GM19035 (cell line): Measurements from ENCODE around the gene CALR3.
"Not testable (repeated sequence)": the region's sequence is repeated elsewhere in the genome, so short reads cannot be mapped to it uniquely, and the experiment has no call there.

Experiments used
- ATAC-seq: cut with Tn5 transposase; IDR thresholded peaks from one replicate; pipeline ENCODE4 v1.9.1; 2021; ENCODE audit not compliant: unreplicated experiment

The CALR3 gene

GRCh38 chr19:16497042-16497441 is 1.1 kb upstream of the CALR3 start:
- ATAC-seq, result no peak

GRCh38 chr19:16496613-16496983 is 631 bp upstream of the CALR3 start:
- no peak for ATAC-seq

GRCh38 chr19:16486476-16486875 is 9.5 kb downstream of the CALR3 start:
- not testable (repeated sequence) for ATAC-seq

- no peak for ATAC-seq
Measured at GRCh38 chr19:16482745-16483144, 13.2 kb downstream of the CALR3 start.

- ATAC-seq, result no peak
Measured at GRCh38 chr19:16477311-16477710, 18.7 kb downstream of the CALR3 start.

GRCh38 chr19:16476401-16476800 is 19.6 kb downstream of the CALR3 start:
- ATAC-seq, result no peak

GRCh38 chr19:16473875-16474392 is 22.0 kb downstream of the CALR3 start:
- no peak for ATAC-seq

GRCh38 chr19:16472992-16473391 is 23.0 kb downstream of the CALR3 start:
- no peak for ATAC-seq

- ATAC-seq, result not testable (repeated sequence)
Measured at GRCh38 chr19:16472559-16472899, 23.4 kb downstream of the CALR3 start.

GRCh38 chr19:16470911-16471811 is 24.8 kb downstream of the CALR3 start:
- ATAC-seq, result peak; percentile 34

- no peak for ATAC-seq
Measured at GRCh38 chr19:16470541-16470910, 25.4 kb downstream of the CALR3 start.

GRCh38 chr19:16467581-16467980 is 28.4 kb downstream of the CALR3 start:
- ATAC-seq, result no peak

- ATAC-seq, result not testable (repeated sequence)
Measured at GRCh38 chr19:16466802-16467427, 29.1 kb downstream of the CALR3 start.

- no peak for ATAC-seq
Measured at GRCh38 chr19:16465239-16465638, 30.7 kb downstream of the CALR3 start.

GRCh38 chr19:16463991-16464575 is 31.9 kb downstream of the CALR3 start:
- ATAC-seq, result no peak

- ATAC-seq, result no peak
Measured at GRCh38 chr19:16463341-16463990, 32.5 kb downstream of the CALR3 start.

GRCh38 chr19:16462757-16463250 is 33.2 kb downstream of the CALR3 start:
- ATAC-seq, result no peak

GRCh38 chr19:16461630-16462051 is 34.3 kb downstream of the CALR3 start:
- ATAC-seq, result no peak

- no peak for ATAC-seq
Measured at GRCh38 chr19:16460454-16460853, 35.5 kb downstream of the CALR3 start.

GRCh38 chr19:16459680-16460079 is 36.3 kb downstream of the CALR3 start:
- ATAC-seq, result no peak
